HG02642 (cell line): ENCODE data around the gene SLC6A2.
"Not testable (repeated sequence)": the region's sequence is repeated elsewhere in the genome, so short reads cannot be mapped to it uniquely, and the experiment has no call there.

Experiments used
- ATAC-seq: cut with Tn5 transposase; IDR thresholded peaks from one replicate; pipeline ENCODE4 v1.9.1; 2021; ENCODE audit warnings: mild to moderate bottlenecking; ENCODE audit not compliant: unreplicated experiment, poor library complexity

Gene SLC6A2

GRCh38 chr16:55703003-55704001, 47.5 kb downstream of the SLC6A2 start:
- ATAC-seq: no peak

GRCh38 chr16:55706739-55707384, 51.1 kb downstream of the SLC6A2 start:
- no peak for ATAC-seq

GRCh38 chr16:55709801-55710200, 54.0 kb downstream of the SLC6A2 start:
- ATAC-seq: no peak

GRCh38 chr16:55710466-55710865, 54.7 kb downstream of the SLC6A2 start:
- no peak for ATAC-seq

- ATAC-seq: peak; percentile 66
Measured at GRCh38 chr16:55711959-55712876, 56.4 kb downstream of the SLC6A2 start.

- no peak for ATAC-seq
Measured at GRCh38 chr16:55713103-55713502, 57.3 kb downstream of the SLC6A2 start.

- no peak for ATAC-seq
Measured at GRCh38 chr16:55717326-55717725, 61.5 kb downstream of the SLC6A2 start.

- ATAC-seq: no peak
Measured at GRCh38 chr16:55725055-55725777, 69.4 kb downstream of the SLC6A2 start.

- ATAC-seq: no peak
Measured at GRCh38 chr16:55728797-55729196, 73.0 kb downstream of the SLC6A2 start.

GRCh38 chr16:55730115-55730514, 74.3 kb downstream of the SLC6A2 start:
- no peak for ATAC-seq

- ATAC-seq: no peak
Measured at GRCh38 chr16:55732496-55732895, 76.7 kb downstream of the SLC6A2 start.

- ATAC-seq: no peak
Measured at GRCh38 chr16:55734665-55735064, 78.9 kb downstream of the SLC6A2 start.

GRCh38 chr16:55735120-55735781, 79.5 kb downstream of the SLC6A2 start:
- ATAC-seq: no peak

GRCh38 chr16:55736671-55737070, 80.9 kb downstream of the SLC6A2 start:
- no peak for ATAC-seq

- no peak for ATAC-seq
Measured at GRCh38 chr16:55737318-55737717, 81.5 kb downstream of the SLC6A2 start.

- no peak for ATAC-seq
Measured at GRCh38 chr16:55737966-55738365, 82.2 kb downstream of the SLC6A2 start.

- no peak for ATAC-seq
Measured at GRCh38 chr16:55746081-55746480, 90.3 kb downstream of the SLC6A2 start.

GRCh38 chr16:55747785-55748184, 92.0 kb downstream of the SLC6A2 start:
- no peak for ATAC-seq

GRCh38 chr16:55752465-55753144, 96.8 kb downstream of the SLC6A2 start:
- not testable (repeated sequence) for ATAC-seq
